Ammon's horn (tissue), 1 donor: Measurements from ENCODE around the gene UPK1A.
A peak's percentile ranks its signal among the peaks of the same experiment; 100 is the strongest.
"Not testable (repeated sequence)": the region's sequence is repeated elsewhere in the genome, so short reads cannot be mapped to it uniquely, and the experiment has no call there.

Experiments
- DNase-seq: peaks from one replicate; pipeline ENCODE4 v3.0.0-alpha.2; 2016; ENCODE audit warnings: low spot score

UPK1A gene

GRCh38 chr19:35691106-35691505, 24.8 kb downstream of the UPK1A start:
- DNase-seq = not testable (repeated sequence)

GRCh38 chr19:35692010-35692409, 25.7 kb downstream of the UPK1A start:
- DNase-seq = no peak

- no peak for DNase-seq
Measured at GRCh38 chr19:35693422-35693821, 27.1 kb downstream of the UPK1A start.

GRCh38 chr19:35693835-35694599, 27.7 kb downstream of the UPK1A start:
- DNase-seq = peak; percentile 95

- DNase-seq = no peak
Measured at GRCh38 chr19:35695895-35696422, 29.6 kb downstream of the UPK1A start.

- DNase-seq = no peak
Measured at GRCh38 chr19:35696835-35697234, 30.5 kb downstream of the UPK1A start.

- DNase-seq = peak; percentile 100
Measured at GRCh38 chr19:35702223-35703012, 36.1 kb downstream of the UPK1A start.

- no peak for DNase-seq
Measured at GRCh38 chr19:35703343-35703742, 37.0 kb downstream of the UPK1A start.

- no peak for DNase-seq
Measured at GRCh38 chr19:35704218-35704617, 37.9 kb downstream of the UPK1A start, which contains the start of gene ZBTB32. Gene ZBTB32, plus strand, starts transcription at chr19:35704558. Its CDS starts 10,069 bp downstream, at chr19:35714627.

- DNase-seq = no peak
Measured at GRCh38 chr19:35708391-35708790, 42.1 kb downstream of the UPK1A start.

- DNase-seq = no peak
Measured at GRCh38 chr19:35710784-35711723, 44.7 kb downstream of the UPK1A start.

- no peak for DNase-seq
Measured at GRCh38 chr19:35712567-35713505, 46.5 kb downstream of the UPK1A start.

GRCh38 chr19:35713506-35713850, 47.2 kb downstream of the UPK1A start:
- no peak for DNase-seq

- DNase-seq = no peak
Measured at GRCh38 chr19:35713904-35714495, 47.7 kb downstream of the UPK1A start.

GRCh38 chr19:35714601-35715354, 48.5 kb downstream of the UPK1A start:
- DNase-seq = no peak

- DNase-seq = no peak
Measured at GRCh38 chr19:35715355-35715809, 49.1 kb downstream of the UPK1A start.

- peak; percentile 75 for DNase-seq
Measured at GRCh38 chr19:35715981-35716800, 49.9 kb downstream of the UPK1A start.

- peak; percentile 96 for DNase-seq
Measured at GRCh38 chr19:35716801-35717664, 50.7 kb downstream of the UPK1A start.
